ENCODE measurements around the gene RAD51B.

RAD51B gene

DNA sequence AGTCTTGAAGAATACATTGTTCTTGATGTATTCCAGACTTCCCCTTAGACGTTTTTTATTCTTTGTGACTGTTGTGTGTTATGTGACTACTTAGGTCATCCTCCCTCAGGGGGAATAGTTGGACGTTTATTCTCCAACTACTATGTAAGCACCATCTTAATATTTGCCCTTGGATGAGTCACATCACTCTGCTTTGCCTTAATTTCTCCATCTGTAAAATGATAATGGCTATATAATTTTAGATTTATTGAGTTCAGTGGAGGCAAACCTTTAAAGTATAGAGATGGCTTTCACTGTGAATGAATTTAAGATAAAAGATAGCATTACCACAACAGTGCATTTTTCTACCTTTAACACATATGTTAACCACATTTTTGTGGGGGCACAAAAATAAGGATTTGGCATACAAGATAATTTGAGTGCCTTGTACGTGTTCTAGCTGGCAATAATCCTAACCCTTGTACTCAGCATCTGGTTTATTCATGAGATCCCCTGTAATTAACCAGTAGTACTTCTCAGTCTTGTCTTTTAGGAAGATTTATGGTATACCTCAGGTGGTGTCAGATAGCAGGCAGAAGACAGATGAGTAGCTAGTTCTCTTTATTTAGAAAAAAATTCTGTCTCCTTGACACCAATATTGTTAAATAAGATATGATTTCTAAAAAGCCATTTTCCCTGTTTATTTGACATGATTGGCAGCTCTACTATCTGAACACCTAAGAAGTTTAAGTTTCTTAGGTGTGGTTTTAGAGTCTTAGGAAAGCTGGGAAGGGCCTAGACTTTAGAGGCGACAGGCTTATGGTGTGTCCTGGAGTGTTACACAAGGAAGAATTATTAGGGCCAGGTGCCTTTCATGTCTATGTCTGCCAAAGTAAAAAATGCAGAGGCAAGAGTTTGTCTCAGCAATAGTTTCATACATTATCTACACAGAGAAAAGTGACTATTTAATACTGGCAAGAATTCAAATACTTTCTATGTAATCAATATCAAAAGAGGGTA lies 152.3 kb downstream of the RAD51B start:
- DNase-seq (ENCODE audit: low spot score): no peak
- TF ChIP-seq, protein P1, sequence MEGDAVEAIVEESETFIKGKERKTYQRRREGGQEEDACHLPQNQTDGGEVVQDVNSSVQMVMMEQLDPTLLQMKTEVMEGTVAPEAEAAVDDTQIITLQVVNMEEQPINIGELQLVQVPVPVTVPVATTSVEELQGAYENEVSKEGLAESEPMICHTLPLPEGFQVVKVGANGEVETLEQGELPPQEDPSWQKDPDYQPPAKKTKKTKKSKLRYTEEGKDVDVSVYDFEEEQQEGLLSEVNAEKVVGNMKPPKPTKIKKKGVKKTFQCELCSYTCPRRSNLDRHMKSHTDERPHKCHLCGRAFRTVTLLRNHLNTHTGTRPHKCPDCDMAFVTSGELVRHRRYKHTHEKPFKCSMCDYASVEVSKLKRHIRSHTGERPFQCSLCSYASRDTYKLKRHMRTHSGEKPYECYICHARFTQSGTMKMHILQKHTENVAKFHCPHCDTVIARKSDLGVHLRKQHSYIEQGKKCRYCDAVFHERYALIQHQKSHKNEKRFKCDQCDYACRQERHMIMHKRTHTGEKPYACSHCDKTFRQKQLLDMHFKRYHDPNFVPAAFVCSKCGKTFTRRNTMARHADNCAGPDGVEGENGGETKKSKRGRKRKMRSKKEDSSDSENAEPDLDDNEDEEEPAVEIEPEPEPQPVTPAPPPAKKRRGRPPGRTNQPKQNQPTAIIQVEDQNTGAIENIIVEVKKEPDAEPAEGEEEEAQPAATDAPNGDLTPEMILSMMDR (IDR thresholded peaks at IDR 0.05; ENCODE audit: extremely low read depth, missing control alignments): no peak

DNA sequence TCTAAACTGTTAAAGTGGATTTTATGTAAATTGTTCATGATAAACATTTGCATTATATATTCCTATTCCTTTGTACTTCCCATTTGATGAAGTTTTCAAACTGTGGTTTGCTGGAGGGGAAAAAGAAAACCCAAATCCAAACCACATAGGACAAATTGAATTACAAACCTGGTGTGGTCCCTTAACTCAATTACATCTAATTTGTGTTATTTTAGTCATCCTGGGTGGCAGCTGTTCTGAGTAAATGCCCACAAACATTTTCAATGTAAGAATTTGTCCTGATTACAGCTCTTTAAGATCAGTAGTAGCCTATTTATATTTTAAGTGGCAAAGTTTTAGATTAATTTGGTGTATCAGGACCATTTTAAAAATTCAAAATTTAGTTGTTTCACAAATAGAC lies 153.9 kb downstream of the RAD51B start:
- TF ChIP-seq, protein P1 (IDR thresholded peaks at IDR 0.05; ENCODE audit: extremely low read depth, missing control alignments): no peak
- no peak for DNase-seq (ENCODE audit: low spot score)

DNA sequence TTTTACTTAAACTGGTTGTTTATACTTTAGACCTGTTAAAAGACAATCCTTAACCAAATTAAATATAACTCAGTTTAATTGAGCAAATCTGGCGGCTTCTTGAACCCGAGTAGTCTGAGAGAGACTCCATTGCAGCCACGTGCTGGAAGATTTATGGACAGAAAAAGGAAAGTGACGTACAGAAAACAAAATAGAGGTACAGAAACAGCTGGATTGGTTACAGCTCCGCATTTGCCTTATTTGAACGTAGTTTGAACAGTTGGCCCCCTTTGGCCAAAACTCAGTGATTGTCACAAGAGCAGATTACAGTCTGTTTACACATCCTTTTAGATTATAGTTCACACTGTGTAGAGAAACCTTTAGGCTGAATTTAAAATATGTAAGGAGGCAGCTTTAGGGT lies 155.9 kb downstream of the RAD51B start:
- TF ChIP-seq, protein P1 (IDR thresholded peaks at IDR 0.05; ENCODE audit: extremely low read depth, missing control alignments): no peak
- DNase-seq (ENCODE audit: low spot score): no peak

DNA sequence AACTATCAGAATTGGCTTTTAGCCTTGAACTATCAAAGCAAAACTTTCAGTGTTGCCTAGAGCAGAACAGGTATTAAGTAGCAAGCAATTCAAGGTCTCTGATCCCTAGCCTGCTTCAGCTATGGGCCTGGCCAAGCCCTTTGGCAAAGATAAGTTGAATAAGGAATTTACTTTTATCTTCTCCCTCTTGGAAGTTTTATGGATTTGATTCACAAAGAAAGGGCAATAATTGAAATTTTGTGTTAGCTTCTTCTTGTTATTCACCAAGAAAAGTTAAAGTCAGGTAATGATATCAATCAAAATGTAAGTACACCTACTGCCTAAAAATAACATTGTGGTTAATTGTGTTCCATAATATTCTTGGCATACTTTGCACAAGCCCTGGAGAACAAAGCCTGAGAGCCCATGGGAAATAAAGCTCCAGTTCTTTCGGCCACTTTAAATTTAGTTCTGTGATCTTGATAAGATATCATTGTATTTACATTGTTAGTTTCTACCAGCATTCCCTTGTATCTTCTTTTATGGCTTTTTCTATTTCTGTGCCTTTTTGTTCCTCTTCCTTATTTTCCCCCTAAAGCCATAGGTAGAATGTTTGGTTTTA lies 158.0 kb downstream of the RAD51B start:
- TF ChIP-seq, protein P1 (IDR thresholded peaks at IDR 0.05; ENCODE audit: extremely low read depth, missing control alignments): no peak
- DNase-seq (ENCODE audit: low spot score): no peak

DNA sequence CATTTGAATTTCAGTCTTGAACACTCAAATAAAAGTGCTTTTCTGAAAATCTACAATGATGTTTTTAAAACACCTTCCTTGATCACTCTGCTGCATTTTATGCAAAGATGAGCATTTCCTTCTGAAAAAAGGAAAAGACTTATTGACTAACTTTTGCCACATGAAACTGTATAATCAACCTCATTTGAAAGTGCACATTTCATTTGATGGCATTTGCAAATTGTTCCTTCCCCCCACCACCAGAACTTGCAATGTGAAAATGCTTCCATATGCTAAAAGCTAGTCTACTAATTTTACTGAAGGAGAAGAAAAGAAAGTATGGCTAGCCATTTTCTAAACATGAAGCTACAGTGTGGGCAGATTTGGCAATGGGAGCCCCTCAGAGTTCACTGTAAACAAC lies 159.2 kb downstream of the RAD51B start:
- TF ChIP-seq, protein P1 (IDR thresholded peaks at IDR 0.05; ENCODE audit: extremely low read depth, missing control alignments): no peak
- no peak for DNase-seq (ENCODE audit: low spot score)

DNA sequence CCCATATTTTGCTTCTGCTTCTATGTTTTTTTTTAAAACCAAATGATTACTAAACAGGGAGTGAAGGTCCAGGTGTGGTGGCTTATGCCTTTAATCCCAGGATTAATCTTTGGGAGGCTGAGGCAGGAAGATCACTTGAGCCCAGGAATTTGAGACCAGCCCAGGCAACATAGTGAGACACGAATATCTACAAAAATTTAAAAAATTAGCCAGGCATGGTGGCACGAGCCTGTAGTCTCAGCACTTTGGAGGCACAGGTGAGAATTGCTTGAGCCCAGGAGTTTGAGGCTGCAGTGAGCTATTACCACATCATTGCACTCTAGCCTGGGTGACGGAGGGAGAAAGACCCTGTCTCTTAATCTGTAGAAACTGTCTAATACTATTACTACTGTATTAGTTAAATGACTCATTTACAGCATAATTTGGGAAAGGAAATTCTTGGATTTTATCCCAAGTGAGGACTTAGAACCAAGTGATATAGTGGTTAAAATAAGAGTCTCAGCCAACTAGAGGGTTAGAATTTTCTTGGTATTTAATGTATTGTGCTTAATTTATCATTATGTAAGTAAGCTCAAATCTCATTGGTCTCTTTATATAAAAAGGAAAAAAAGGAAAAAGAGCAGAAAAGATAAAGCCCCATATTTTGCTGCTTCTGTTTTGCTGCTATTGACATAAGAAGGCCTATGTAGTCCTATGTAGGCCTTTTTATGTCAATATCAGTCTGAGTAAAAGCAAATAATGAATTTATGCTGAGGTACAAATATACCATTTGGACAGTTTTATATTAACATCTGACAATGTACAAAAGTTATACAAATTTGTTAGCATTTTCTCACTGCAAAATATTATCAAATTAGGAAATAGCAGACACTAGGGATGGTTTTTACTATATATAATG lies 163.4 kb downstream of the RAD51B start:
- no peak for DNase-seq (ENCODE audit: low spot score)
- TF ChIP-seq, protein P1 (IDR thresholded peaks at IDR 0.05; ENCODE audit: extremely low read depth, missing control alignments): no peak

Measured in GM20000 (cell line).